ENCODE measurements around the gene PSMD5. TPM values are rescaled to one million over a fixed set of nuclear protein-coding genes. Genes with fewer than 3 reads are reported as not detected.

PSMD5 gene
- total RNA-seq, 2 donors from 2014 or later: 37.2 to 51.5 TPM

GRCh38 chr9:120774719-120775118, 68.0 kb downstream of the PSMD5 start:
- no peak for DNase-seq
- peaks cover 8% of the 10 kb centered on the region for H3K4me1 Mint-ChIP-seq
- no peaks in the 10 kb centered on the region for H3K27me3 Mint-ChIP-seq
- no peaks in the 10 kb centered on the region for H3K9me3 ChIP-seq (ENCODE audit: control insufficient read depth, low read length, poor library complexity, severe bottlenecking)
- H3K4me3 Mint-ChIP-seq: no peak overlapping the region
- no peak overlapping the region for H3K27ac Mint-ChIP-seq
- no peak for ATAC-seq
- peaks cover 14% of the 10 kb centered on the region for H3K36me3 Mint-ChIP-seq (ENCODE audit: low read depth)

DNA sequence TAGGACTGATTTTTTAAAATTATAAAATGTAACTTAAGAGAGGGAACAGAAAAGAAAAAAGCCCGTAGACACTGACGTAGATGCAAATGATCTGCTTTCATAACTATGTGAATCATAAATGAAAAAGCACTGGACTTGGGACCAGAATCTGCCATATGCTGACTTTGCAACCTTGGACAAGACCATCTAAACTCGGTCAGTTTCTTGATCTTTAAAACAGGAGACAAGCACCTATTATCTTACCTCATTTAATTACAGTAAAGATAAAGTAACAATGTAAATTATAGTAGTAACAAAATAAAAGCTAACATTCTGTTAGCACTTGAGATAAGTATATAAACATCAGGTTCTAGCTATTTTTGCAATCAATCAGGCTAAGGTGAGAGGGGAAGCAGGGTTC, 69.5 kb downstream of the PSMD5 start:
- Mint-ChIP-seq H3K36me3 (ENCODE audit: low read depth) (peaks cover 15% of the 10 kb centered on the region), H3K27me3 (no peaks in the 10 kb centered on the region), H3K4me1 (peaks cover 5% of the 10 kb centered on the region), H3K27ac (no peak overlapping the region), H3K4me3 (no peak overlapping the region)
- ATAC-seq (no peak), DNase-seq (no peak)
- no peaks in the 10 kb centered on the region for H3K9me3 ChIP-seq (ENCODE audit: control insufficient read depth, low read length, poor library complexity, severe bottlenecking)

GRCh38 chr9:120770931-120771330, 71.8 kb downstream of the PSMD5 start:
- H3K27ac Mint-ChIP-seq: no peak overlapping the region
- H3K4me1 Mint-ChIP-seq: peaks cover 8% of the 10 kb centered on the region
- no peaks in the 10 kb centered on the region for H3K9me3 ChIP-seq (ENCODE audit: control insufficient read depth, low read length, poor library complexity, severe bottlenecking)
- no peaks in the 10 kb centered on the region for H3K27me3 Mint-ChIP-seq
- no peak for DNase-seq
- no peak overlapping the region for H3K4me3 Mint-ChIP-seq
- peaks cover 14% of the 10 kb centered on the region for H3K36me3 Mint-ChIP-seq (ENCODE audit: low read depth)
- no peak for ATAC-seq

- Mint-ChIP-seq H3K36me3 (ENCODE audit: low read depth) (peaks cover 12% of the 10 kb centered on the region), H3K27ac (peak overlapping the region; percentile 81), H3K4me3 (no peak overlapping the region), H3K27me3 (no peaks in the 10 kb centered on the region), H3K4me1 (peaks cover 6% of the 10 kb centered on the region)
- no peaks in the 10 kb centered on the region for H3K9me3 ChIP-seq (ENCODE audit: control insufficient read depth, low read length, poor library complexity, severe bottlenecking)
- ATAC-seq: no peak
- DNase-seq: no peak
Observed at GRCh38 chr9:120768886-120769285, 73.8 kb downstream of the PSMD5 start.

DNA sequence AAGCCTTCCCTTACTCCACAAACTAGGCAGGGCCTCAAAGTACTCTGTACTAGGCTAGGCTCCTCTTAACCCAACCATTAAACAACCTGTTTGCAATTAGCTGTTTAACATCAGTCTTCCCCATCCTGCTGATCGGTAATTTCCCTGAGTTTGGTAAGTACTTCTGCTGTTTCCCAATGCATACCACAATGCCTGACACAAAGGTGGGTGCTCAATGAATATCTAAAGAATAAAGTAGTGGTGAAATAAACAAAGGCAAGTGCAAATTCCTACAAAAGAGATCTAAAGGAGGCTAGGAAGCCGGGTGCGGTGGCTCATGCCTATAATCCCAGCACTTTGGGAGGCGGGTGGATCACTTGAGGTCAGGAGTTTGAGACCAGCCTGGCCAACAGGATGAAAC, 74.5 kb downstream of the PSMD5 start:
- H3K4me3 Mint-ChIP-seq: no peak overlapping the region
- H3K27me3 Mint-ChIP-seq: no peaks in the 10 kb centered on the region
- no peak for DNase-seq
- H3K9me3 ChIP-seq (ENCODE audit: control insufficient read depth, low read length, poor library complexity, severe bottlenecking): no peaks in the 10 kb centered on the region
- peaks cover 6% of the 10 kb centered on the region for H3K4me1 Mint-ChIP-seq
- peaks cover 12% of the 10 kb centered on the region for H3K36me3 Mint-ChIP-seq (ENCODE audit: low read depth)
- no peak for ATAC-seq
- H3K27ac Mint-ChIP-seq: peak overlapping the region; percentile 81

GRCh38 chr9:120767451-120767850, 75.3 kb downstream of the PSMD5 start:
- Mint-ChIP-seq H3K27ac (peak overlapping the region; percentile 81), H3K4me3 (no peak overlapping the region), H3K4me1 (peaks cover 6% of the 10 kb centered on the region), H3K27me3 (no peaks in the 10 kb centered on the region), H3K36me3 (ENCODE audit: low read depth) (peaks cover 12% of the 10 kb centered on the region)
- no peak for ATAC-seq
- no peaks in the 10 kb centered on the region for H3K9me3 ChIP-seq (ENCODE audit: control insufficient read depth, low read length, poor library complexity, severe bottlenecking)
- no peak for DNase-seq

Other genes starting within 250 kb of the PSMD5 start
- 10 to 100 TPM in 1 of 2 donors, 1 to 10 TPM in 1; 9.9 to 10.2 TPM for gene MEGF9, start 128.5 kb downstream of the PSMD5 start, total RNA-seq
- 10 to 100 TPM; 60.6 to 71.2 TPM for gene FBXW2, start 49.5 kb downstream of the PSMD5 start, total RNA-seq
- 10 to 100 TPM; 69.9 to 96.9 TPM for gene PHF19, start 34.3 kb upstream of the PSMD5 start, total RNA-seq
- gene TRAF1, start 83.9 kb upstream of the PSMD5 start, total RNA-seq: 100 to 1,000 TPM; 103 to 118 TPM
- 1 to 10 TPM; 1.3 to 1.9 TPM for gene C5, start 207.4 kb upstream of the PSMD5 start, total RNA-seq
- 10 to 100 TPM; 69.5 to 81.1 TPM for gene CNTRL, start 232.0 kb upstream of the PSMD5 start, total RNA-seq